H1 (cell line): Measurements from ENCODE around the gene SCN2B. TPM values are rescaled to one million over a fixed set of nuclear protein-coding genes. Genes with fewer than 3 reads are reported as not detected.
A peak's percentile ranks its signal among the peaks of the same experiment; 100 is the strongest.

ENCODE experiments used
- CTCF ChIA-PET: fragments of 300-600 bp; sonication (Branson Sonifier 250); formaldehyde crosslinking; loops from one replicate; lab custom pipeline; 2021; ENCODE audit not compliant: partially characterized antibody; lab: Charles Lee
- POLR2A ChIA-PET: fragments of 300-600 bp; sonication (Branson Sonifier 250); formaldehyde crosslinking; loops from one replicate; lab custom pipeline; 2021; ENCODE audit warnings: inconsistent platforms; ENCODE audit not compliant: partially characterized antibody; lab: Charles Lee
- DNase-seq, 2 experiments: peaks; one replicate each; pipeline versions ENCODE4 v3.0.0 to v3.0.0-alpha.2; 2010 to 2022; ENCODE audit warnings: low spot score in 2 of 2, low read depth in 1 of 2, mixed read lengths in 1 of 2
- FAIRE-seq: peaks from 2 replicates; lab custom pipeline; 2011; peaks lifted over from hg19 to GRCh38; lab: Jason Lieb, UNC
- H2AFZ ChIP-seq: 2 replicates; pipeline ENCODE4 v1.8.1; 2012; ENCODE audit warnings: low read length, inconsistent platforms
- H2AK5ac ChIP-seq: 2 replicates; pipeline ENCODE4 v1.6.1; 2013; ENCODE audit warnings: low read depth, low read length
- H2BK120ac ChIP-seq: replicated peaks from 2 replicates; pipeline ENCODE3; 2013; ENCODE audit warnings: low read depth, low read length, inconsistent platforms
- H2BK12ac ChIP-seq: 2 replicates; pipeline ENCODE4 v1.6.1; 2013; ENCODE audit warnings: low read depth, low read length
- H2BK15ac ChIP-seq: 2 replicates; pipeline ENCODE4 v1.6.1; 2013; ENCODE audit warnings: low read length
- H2BK20ac ChIP-seq: 2 replicates; pipeline ENCODE4 v1.6.1; 2013; ENCODE audit warnings: low read length
- H2BK5ac ChIP-seq: 2 replicates; pipeline ENCODE4 v1.6.1; 2013; ENCODE audit warnings: low read depth, low read length
- H3K14ac ChIP-seq: 2 replicates; pipeline ENCODE4 v1.6.1; 2013; ENCODE audit warnings: inconsistent platforms; ENCODE audit not compliant: insufficient read length
- H3K18ac ChIP-seq: 2 replicates; pipeline ENCODE4 v1.6.1; 2013; ENCODE audit warnings: low read length; ENCODE audit errors: extremely low read depth
- H3K23ac ChIP-seq: 2 replicates; pipeline ENCODE4 v1.6.1; 2013; ENCODE audit warnings: inconsistent platforms; ENCODE audit not compliant: insufficient read length
- H3K23me2 ChIP-seq: 2 replicates; pipeline ENCODE4 v1.6.1; 2013; ENCODE audit warnings: low read depth, low read length
- H3K27ac ChIP-seq: 2 replicates; pipeline ENCODE4 v1.6.1; 2011; ENCODE audit warnings: low read depth, low read length, inconsistent platforms
- H3K27me3 ChIP-seq, 4 experiments: replicated peaks in 1 of 4; 1 replicate in 1 of 4; 2 replicates in 3 of 4; pipeline versions ENCODE4 v1.6.1 to v1.8.1; 2011 to 2013; ENCODE audit warnings: low read length in 3 of 4, mild to moderate bottlenecking in 3 of 4, inconsistent platforms in 2 of 4, mixed read lengths in 2 of 4, moderate library complexity in 1 of 4; ENCODE audit not compliant: control insufficient read depth in 3 of 4, insufficient read depth in 3 of 4; ENCODE audit errors: extremely low read depth in 1 of 4
- H3K36me3 ChIP-seq, 4 experiments: 2 replicates each; pipeline versions ENCODE4 v1.6.1 to v1.8.1; 2011 to 2013; ENCODE audit warnings: mild to moderate bottlenecking in 4 of 4, low read length in 3 of 4, moderate library complexity in 2 of 4, control low read depth in 1 of 4, inconsistent platforms in 1 of 4; ENCODE audit not compliant: insufficient read depth in 4 of 4, control insufficient read depth in 2 of 4
- H3K4ac ChIP-seq: replicated peaks from 2 replicates; pipeline ENCODE3; 2013; ENCODE audit warnings: low read length, low read depth, mixed read lengths, inconsistent platforms; ENCODE audit not compliant: insufficient read length
- H3K4me1 ChIP-seq, 4 experiments: replicated peaks in 1 of 4; 1 replicate in 1 of 4; 2 replicates in 3 of 4; pipeline versions ENCODE4 v1.6.1 to v1.8.1; 2011 to 2013; ENCODE audit warnings: low read length in 3 of 4, inconsistent platforms in 2 of 4, mixed read lengths in 1 of 4; ENCODE audit not compliant: insufficient read depth in 4 of 4, control insufficient read depth in 3 of 4
- H3K4me2 ChIP-seq, 2 experiments: 2 replicates each; pipeline versions ENCODE4 v1.6.1 to v1.8.1; 2011 to 2013; ENCODE audit warnings: low read depth in 2 of 2, low read length in 2 of 2, control low read depth in 1 of 2, inconsistent platforms in 1 of 2, mild to moderate bottlenecking in 1 of 2; ENCODE audit not compliant: insufficient read depth in 1 of 2
- H3K4me3 ChIP-seq, 4 experiments: fragments of 200-600, 300-600 bp in 1 of 4; sonication (generic), shearing (Covaris generic), sonication (Bioruptor Twin) in 1 of 4; 2 replicates each; pipeline versions ENCODE4 v1.5.1 to v1.8.1; 2011 to 2016; ENCODE audit warnings: low read length in 4 of 4, low read depth in 3 of 4, control low read depth in 2 of 4, inconsistent platforms in 2 of 4, mild to moderate bottlenecking in 2 of 4, mixed read lengths in 1 of 4, moderate library complexity in 1 of 4; ENCODE audit not compliant: insufficient read depth in 2 of 4; ENCODE audit errors: extremely low read depth in 1 of 4
- H3K56ac ChIP-seq: replicated peaks from 2 replicates; pipeline ENCODE3; 2013; ENCODE audit warnings: low read depth, mild to moderate bottlenecking, mixed read lengths, low read length, inconsistent platforms; ENCODE audit not compliant: insufficient read length
- H3K79me1 ChIP-seq: 2 replicates; pipeline ENCODE4 v1.6.1; 2013; ENCODE audit warnings: low read depth, low read length, control low read depth
- H3K79me2 ChIP-seq, 2 experiments: 2 replicates each; pipeline versions ENCODE4 v1.6.1 to v1.8.1; 2012 to 2013; ENCODE audit warnings: low read length in 2 of 2, mild to moderate bottlenecking in 2 of 2, inconsistent platforms in 1 of 2; ENCODE audit not compliant: insufficient read depth in 2 of 2, control insufficient read depth in 1 of 2
- H3K9ac ChIP-seq, 4 experiments: replicated peaks in 1 of 4; 1 replicate in 1 of 4; 2 replicates in 3 of 4; pipeline versions ENCODE4 v1.6.1 to v1.8.1; 2011 to 2013; ENCODE audit warnings: low read depth in 3 of 4, low read length in 3 of 4, control low read depth in 2 of 4, mild to moderate bottlenecking in 2 of 4, moderate library complexity in 2 of 4, inconsistent platforms in 1 of 4; ENCODE audit errors: extremely low read depth in 1 of 4
- H3K9me3 ChIP-seq, 2 experiments: 2 replicates each; pipeline versions ENCODE4 v1.6.1 to v1.8.1; 2012 to 2013; ENCODE audit warnings: mild to moderate bottlenecking in 2 of 2, moderate library complexity in 2 of 2, control low read depth in 1 of 2, inconsistent platforms in 1 of 2, low read depth in 1 of 2, low read length in 1 of 2, mixed read lengths in 1 of 2; ENCODE audit not compliant: insufficient read depth in 2 of 2
- H4K20me1 ChIP-seq, 2 experiments: replicated peaks in 1 of 2; 2 replicates each; pipeline versions ENCODE3 to v1.8.1; 2011 to 2013; ENCODE audit warnings: inconsistent platforms in 2 of 2, low read length in 2 of 2, mild to moderate bottlenecking in 1 of 2; ENCODE audit not compliant: insufficient read depth in 2 of 2, control insufficient read depth in 1 of 2
- H4K5ac ChIP-seq: 2 replicates; pipeline ENCODE4 v1.6.1; 2013; ENCODE audit warnings: low read length, low read depth, mixed read lengths, inconsistent platforms; ENCODE audit not compliant: insufficient read length
- H4K8ac ChIP-seq: 2 replicates; pipeline ENCODE4 v1.8.0; 2013; ENCODE audit warnings: mild to moderate bottlenecking, moderate library complexity, low read length, inconsistent platforms; ENCODE audit not compliant: insufficient read depth; ENCODE audit errors: extremely low read depth
- H4K91ac ChIP-seq: replicated peaks from 2 replicates; pipeline ENCODE3; 2013; ENCODE audit warnings: low read length, mixed read lengths, inconsistent platforms; ENCODE audit not compliant: insufficient read length
- WGBS, 2 experiments: shearing (Covaris generic) in 1 of 2; methylation state at CpG; one replicate each; pipeline versions ENCODE4 v1.1.6 to v1.1.7; 2013 to 2015; ENCODE audit warnings: low lambda C conversion rate in 2 of 2, mixed read lengths in 2 of 2, inconsistent platforms in 1 of 2, low coverage in 1 of 2, missing lambda C conversion rate in 1 of 2; ENCODE audit not compliant: insufficient replicate concordance in 2 of 2, insufficient coverage in 1 of 2, insufficient read length in 1 of 2; ENCODE audit errors: extremely low coverage in 1 of 2, missing lambda C conversion rate in 1 of 2; 5-methylcytosine and 5-hydroxymethylcytosine counted together
- polyA plus RNA-seq, 7 experiments: library from polyadenylated mRNA; depleted of rRNA in 3 of 7; stranded (reverse) in 5 of 7; unstranded in 2 of 7; fragments of >200 nt in 5 of 7; fragments of 200-250 nt in 2 of 7; gene quantifications; 1 replicate in 5 of 7; 2 replicates in 1 of 7; 4 replicates in 1 of 7; pipeline versions ENCODE4 v1.2.1 to v1.2.3, GENCODE V29; 2011 to 2013; ENCODE audit warnings: missing spikeins in 2 of 7, mixed read lengths in 2 of 7
- total RNA-seq: library from RNA; stranded (reverse); fragmentation: NEBNext Ultra II Directional; extraction: Animal tissue kit (Norgen Biotek cat#: 25700); gene quantifications from 2 replicates; pipeline ENCODE4 v1.2.1, GENCODE V29; 2021

Gene SCN2B
- total and polyA plus RNA-seq, 2 of the 8 experiments (the other 6 are each of a cell fraction or from before 2014, with no cell fraction given): 0.14 to 0.24 TPM

GRCh38 chr11:118149493-118149892 lies 26.9 kb downstream of the SCN2B start:
- no peak overlapping the region; the same call in 1 of the 2 replicates for H2BK5ac ChIP-seq
- H3K18ac ChIP-seq: no peak overlapping the region
- no peak overlapping the region for H3K27ac ChIP-seq
- WGBS, 2 experiments: 18% methylated on average over 1 of the region's 1 CpG; no CpG with 5 or more reads in 1 of the 2 experiments
- no peaks in the 10 kb centered on the region for H3K9me3 ChIP-seq
- no peak for DNase-seq
- H2AK5ac ChIP-seq: peak overlapping the region; percentile 28; the same call in 1 of the 2 replicates
- no peak overlapping the region for H2AFZ ChIP-seq
- no peak overlapping the region for H4K91ac ChIP-seq
- H3K79me2 ChIP-seq: no peaks in the 10 kb centered on the region
- no peak overlapping the region for H3K14ac ChIP-seq
- H2BK20ac ChIP-seq: no peak overlapping the region
- H2BK12ac ChIP-seq: no peak overlapping the region
- H3K23ac ChIP-seq: no peak overlapping the region
- H3K4me3 ChIP-seq: no peak overlapping the region
- H3K56ac ChIP-seq: no peak overlapping the region
- H2BK120ac ChIP-seq: no peak overlapping the region
- POLR2A ChIA-PET: interaction anchor here (0.9 to 1.2 kb wide), 3 partner anchors 21 to 27 kb away, joined by 3 to 7 read pairs (median 3); partner anchors contain the start of gene SCN2B
- H3K27me3 ChIP-seq: peaks cover 20 to 59% (median 50%) of the 10 kb centered on the region in 4 experiments
- peaks cover 18% of the 10 kb centered on the region for H3K23me2 ChIP-seq
- H4K5ac ChIP-seq: no peak overlapping the region
- 0 out of 2 replicates have a peak overlapping the region, but pooled peaks have one; percentile 81 for H2BK15ac ChIP-seq
- H3K4ac ChIP-seq: no peak overlapping the region
- H4K20me1 ChIP-seq: peaks cover 0 to 3% of the 10 kb centered on the region in 2 experiments
- H3K4me2 ChIP-seq: peak overlapping the region in 1 of 2 experiments; percentile 22; a peak in 1 of 4 replicates
- CTCF ChIA-PET: interaction anchor here (0.5 to 12.7 kb wide), 7 partner anchors 21 to 146 kb away, joined by 3 to 245 read pairs (median 4); partner anchors contain the start of gene MPZL3
- no peak for FAIRE-seq
- no peaks in the 10 kb centered on the region for H3K36me3 ChIP-seq
- H3K79me1 ChIP-seq: no peaks in the 10 kb centered on the region
- peaks cover 4 to 42% (median 24%) of the 10 kb centered on the region in 4 experiments for H3K4me1 ChIP-seq
- no peak overlapping the region for H3K9ac ChIP-seq
- H4K8ac ChIP-seq: no peak overlapping the region; the same call in none of the 2 replicates
